Prostate gland (tissue), 2 donors: ENCODE results near the gene DAPL1. TPM values are rescaled to one million over a fixed set of nuclear protein-coding genes. Genes with fewer than 3 reads are reported as not detected.

Experiments
- DNase-seq: peaks from one replicate; pipeline ENCODE4 v3.0.0-alpha.2; 2019; ENCODE audit warnings: low spot score
- H3K27ac ChIP-seq, 2 donors: fragments of 200-600 bp; sonication (generic); 2 replicates each; pipeline ENCODE4 v1.5.1; 2017 to 2019
- H3K27me3 ChIP-seq: fragments of 200-600 bp; sonication (generic); replicated peaks from 2 replicates; pipeline ENCODE4 v1.5.1; 2019; ENCODE audit not compliant: insufficient read depth
- H3K36me3 ChIP-seq, 2 donors: fragments of 200-600 bp; sonication (generic); 1 replicate in 1 of 2; 2 replicates in 1 of 2; pipeline versions ENCODE4 v1.5.1 to v1.8.1; 2017 to 2019
- H3K4me1 ChIP-seq: fragments of 200-600 bp; sonication (generic); replicated peaks from 2 replicates; pipeline ENCODE4 v1.5.1; 2019
- H3K4me3 ChIP-seq, 2 donors: fragments of 200-600 bp; sonication (generic); 2 replicates each; pipeline ENCODE4 v1.5.1; 2017 to 2019
- H3K9me3 ChIP-seq: fragments of 200-600 bp; sonication (generic); 2 replicates; pipeline ENCODE4 v1.5.1; 2017
- POLR2A ChIP-seq: fragments of 450-650 bp; IDR thresholded peaks from one replicate; pipeline ENCODE4 v1.6.1; 2016; ENCODE audit warnings: antibody characterized with exemption, mild to moderate bottlenecking
- POLR2AphosphoS5 ChIP-seq: sonication (generic); formaldehyde crosslinking; IDR thresholded peaks from one replicate; pipeline ENCODE4 v1.6.1; 2017; ENCODE audit warnings: antibody characterized with exemption
- WGBS: methylation state at CpG from one replicate; pipeline ENCODE4 v1.1.5; 2018; 5-methylcytosine and 5-hydroxymethylcytosine counted together
- intact Hi-C: fragments of 100-400 bp; cut with DNase I; formaldehyde crosslinking; loops from one replicate; pipeline ENCODE4 v1.14.2; 2022
- total RNA-seq, 2 donors: library from RNA; depleted of rRNA; stranded (reverse); fragments of >200 nt; gene quantifications; one replicate each; pipeline ENCODE4 v1.1.0, GENCODE V29; 2016
- TF ChIP-seq, protein P1 (sequence below), 4 experiments: fragments of 200-600 bp in 2 of 4; fragments of 450-650 bp in 2 of 4; sonication (generic) in 2 of 4; IDR thresholded peaks; 1 replicate in 3 of 4; 2 replicates in 1 of 4; pipeline ENCODE4 v1.5.1; 2016 to 2019; ENCODE audit warnings: antibody characterized with exemption in 4 of 4, mild to moderate bottlenecking in 2 of 4, moderate library complexity in 2 of 4

DAPL1 gene
- total RNA-seq, 2 donors from 2014 or later = 19.0 TPM; not detected in 1

DNA sequence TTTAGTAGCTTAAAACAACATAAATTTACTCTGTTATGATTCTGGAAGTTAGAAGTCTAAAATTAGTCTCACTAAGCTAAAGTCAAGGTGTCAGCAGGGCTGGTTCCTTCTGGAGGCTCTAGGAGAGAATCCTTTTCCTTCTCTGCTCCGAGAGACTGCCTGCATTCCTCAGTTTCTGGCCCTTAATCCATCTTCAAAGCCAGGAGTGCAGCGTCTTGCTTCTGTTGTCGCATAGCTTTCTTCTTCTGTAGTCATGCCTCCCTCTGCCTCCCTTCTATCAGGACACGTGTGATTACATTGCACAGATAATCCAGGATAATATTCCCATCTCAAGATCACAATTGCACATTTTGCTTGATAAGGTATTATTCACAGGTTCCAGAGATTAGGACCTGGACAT is 35.1 kb downstream of the DAPL1 start:
- 81% methylated on average over 4 of the region's 4 CpGs for WGBS
- DNase-seq = no peak
- no peaks in the 10 kb centered on the region for H3K9me3 ChIP-seq

DNA sequence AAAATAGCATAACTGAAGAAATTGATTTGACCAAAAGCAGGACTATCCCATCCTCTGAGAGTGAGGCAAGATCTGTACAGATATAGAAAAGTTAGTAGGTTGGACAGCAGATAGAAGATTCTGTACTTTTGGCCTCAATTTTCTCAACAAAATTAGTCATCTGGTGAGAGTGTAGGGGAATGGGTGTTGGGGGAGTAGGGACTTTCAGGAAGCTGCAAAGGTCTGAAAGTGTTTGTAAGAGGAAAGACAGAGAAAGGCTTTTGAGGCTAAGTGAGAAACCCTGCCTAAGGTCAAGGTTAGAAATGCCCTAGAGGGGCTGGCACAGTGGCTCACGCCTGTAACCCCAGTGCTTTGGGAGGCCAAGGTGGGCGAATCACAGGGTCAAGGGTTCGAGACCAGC is 40.3 kb downstream of the DAPL1 start:
- intact Hi-C loops = no loop called here
- H3K36me3 ChIP-seq = no peaks in the 10 kb centered on the region
- WGBS = 98% methylated on average over 3 of the region's 3 CpGs
- H3K4me3 ChIP-seq = no peak overlapping the region
- TF ChIP-seq, protein P1, sequence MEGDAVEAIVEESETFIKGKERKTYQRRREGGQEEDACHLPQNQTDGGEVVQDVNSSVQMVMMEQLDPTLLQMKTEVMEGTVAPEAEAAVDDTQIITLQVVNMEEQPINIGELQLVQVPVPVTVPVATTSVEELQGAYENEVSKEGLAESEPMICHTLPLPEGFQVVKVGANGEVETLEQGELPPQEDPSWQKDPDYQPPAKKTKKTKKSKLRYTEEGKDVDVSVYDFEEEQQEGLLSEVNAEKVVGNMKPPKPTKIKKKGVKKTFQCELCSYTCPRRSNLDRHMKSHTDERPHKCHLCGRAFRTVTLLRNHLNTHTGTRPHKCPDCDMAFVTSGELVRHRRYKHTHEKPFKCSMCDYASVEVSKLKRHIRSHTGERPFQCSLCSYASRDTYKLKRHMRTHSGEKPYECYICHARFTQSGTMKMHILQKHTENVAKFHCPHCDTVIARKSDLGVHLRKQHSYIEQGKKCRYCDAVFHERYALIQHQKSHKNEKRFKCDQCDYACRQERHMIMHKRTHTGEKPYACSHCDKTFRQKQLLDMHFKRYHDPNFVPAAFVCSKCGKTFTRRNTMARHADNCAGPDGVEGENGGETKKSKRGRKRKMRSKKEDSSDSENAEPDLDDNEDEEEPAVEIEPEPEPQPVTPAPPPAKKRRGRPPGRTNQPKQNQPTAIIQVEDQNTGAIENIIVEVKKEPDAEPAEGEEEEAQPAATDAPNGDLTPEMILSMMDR (IDR thresholded peaks at IDR 0.05) = no peak
- TF ChIP-seq POLR2A (no peak), POLR2AphosphoS5 (no peak)
- H3K27ac ChIP-seq = no peak overlapping the region
- H3K27me3 ChIP-seq = no peaks in the 10 kb centered on the region
- no peaks in the 10 kb centered on the region for H3K9me3 ChIP-seq
- no peaks in the 10 kb centered on the region for H3K4me1 ChIP-seq
- DNase-seq = no peak

More for the DNA sequence above, 35.1 kb downstream of the DAPL1 start:
- intact Hi-C loops = no loop called here
- H3K27me3 ChIP-seq = no peaks in the 10 kb centered on the region
- no peak overlapping the region for H3K27ac ChIP-seq
- H3K4me1 ChIP-seq = no peaks in the 10 kb centered on the region
- no peaks in the 10 kb centered on the region for H3K36me3 ChIP-seq
- TF ChIP-seq, protein P1 (IDR thresholded peaks at IDR 0.05) = no peak
- TF ChIP-seq POLR2AphosphoS5 = no peak
- no peak for TF ChIP-seq POLR2A
- H3K4me3 ChIP-seq = no peak overlapping the region

DNA sequence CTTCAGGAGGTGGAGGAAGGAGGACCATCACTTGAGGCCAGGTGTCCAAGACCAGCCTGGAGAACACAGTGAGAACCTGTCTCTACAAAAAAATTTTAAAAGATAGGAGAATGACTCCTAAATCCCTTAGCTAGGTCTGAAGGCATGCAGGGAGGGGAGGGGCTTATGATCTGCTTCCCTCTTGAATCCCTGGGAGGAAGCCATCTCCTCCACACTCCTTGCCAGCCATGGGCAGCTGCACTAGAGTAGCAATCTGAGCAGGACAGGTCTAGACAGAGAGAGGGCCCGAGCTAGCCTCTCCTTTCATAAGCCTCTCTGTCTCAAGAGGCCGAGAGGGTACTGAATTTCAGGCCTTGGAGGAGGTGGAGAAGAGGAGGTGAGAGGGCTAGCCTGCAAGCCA is 42.5 kb downstream of the DAPL1 start:
- Histone ChIP-seq H3K9me3 (no peaks in the 10 kb centered on the region), H3K27me3 (no peaks in the 10 kb centered on the region), H3K4me3 (no peak overlapping the region), H3K36me3 (no peaks in the 10 kb centered on the region), H3K4me1 (no peaks in the 10 kb centered on the region), H3K27ac (no peak overlapping the region)
- intact Hi-C loops = no loop called here
- no peak for DNase-seq
- no peak for TF ChIP-seq POLR2AphosphoS5
- TF ChIP-seq, protein P1 (IDR thresholded peaks at IDR 0.05) = no peak
- TF ChIP-seq POLR2A = no peak
- 42% methylated on average over 2 of the region's 2 CpGs for WGBS

DNA sequence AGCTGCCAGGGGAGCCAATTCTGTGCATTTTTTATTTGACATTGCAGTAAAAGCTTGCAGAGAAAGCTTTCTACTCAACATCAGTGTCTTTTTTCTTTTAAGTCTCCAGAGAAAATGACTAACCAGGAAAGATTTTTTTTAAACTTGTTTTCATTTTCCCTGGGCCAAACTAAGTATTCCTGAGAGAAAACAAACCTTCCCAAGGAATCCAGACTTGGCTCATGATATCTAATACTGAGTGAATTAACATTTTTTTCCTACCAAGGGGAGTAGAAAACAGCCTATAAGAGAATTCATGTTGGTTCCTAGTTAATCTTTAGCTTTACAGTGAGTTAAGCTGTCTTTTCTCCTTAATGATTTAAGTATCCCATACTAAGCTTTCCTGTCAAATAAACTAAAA is 46.7 kb downstream of the DAPL1 start:
- intact Hi-C loops = no loop called here
- TF ChIP-seq, protein P1 (IDR thresholded peaks at IDR 0.05) = no peak
- no peak for TF ChIP-seq POLR2AphosphoS5
- no peak for TF ChIP-seq POLR2A
- H3K27ac ChIP-seq = no peak overlapping the region
- no peaks in the 10 kb centered on the region for H3K4me1 ChIP-seq
- H3K27me3 ChIP-seq = no peaks in the 10 kb centered on the region
- no peak overlapping the region for H3K4me3 ChIP-seq
- H3K36me3 ChIP-seq = no peaks in the 10 kb centered on the region
- no peaks in the 10 kb centered on the region for H3K9me3 ChIP-seq
- no peak for DNase-seq

GRCh38 chr2:158845444-158845843 is 50.3 kb downstream of the DAPL1 start:
- no peaks in the 10 kb centered on the region for H3K9me3 ChIP-seq
- no peaks in the 10 kb centered on the region for H3K36me3 ChIP-seq
- intact Hi-C loops = no loop called here
- TF ChIP-seq POLR2A (no peak), POLR2AphosphoS5 (no peak)
- TF ChIP-seq, protein P1 (IDR thresholded peaks at IDR 0.05) = no peak
- H3K27ac ChIP-seq = no peak overlapping the region
- no peak for DNase-seq
- no peak overlapping the region for H3K4me3 ChIP-seq
- no peaks in the 10 kb centered on the region for H3K4me1 ChIP-seq
- H3K27me3 ChIP-seq = no peaks in the 10 kb centered on the region
